ENCODE results near the gene NTHL1. TPM values are rescaled to one million over a fixed set of nuclear protein-coding genes. Genes with fewer than 3 reads are reported as not detected.

NTHL1 gene
- total and polyA plus RNA-seq, 9 of the 15 experiments (the other 6 are each of a cell fraction or from before 2014, with no cell fraction given), result 1.1 to 58.8 (median 17.6) TPM

DNA sequence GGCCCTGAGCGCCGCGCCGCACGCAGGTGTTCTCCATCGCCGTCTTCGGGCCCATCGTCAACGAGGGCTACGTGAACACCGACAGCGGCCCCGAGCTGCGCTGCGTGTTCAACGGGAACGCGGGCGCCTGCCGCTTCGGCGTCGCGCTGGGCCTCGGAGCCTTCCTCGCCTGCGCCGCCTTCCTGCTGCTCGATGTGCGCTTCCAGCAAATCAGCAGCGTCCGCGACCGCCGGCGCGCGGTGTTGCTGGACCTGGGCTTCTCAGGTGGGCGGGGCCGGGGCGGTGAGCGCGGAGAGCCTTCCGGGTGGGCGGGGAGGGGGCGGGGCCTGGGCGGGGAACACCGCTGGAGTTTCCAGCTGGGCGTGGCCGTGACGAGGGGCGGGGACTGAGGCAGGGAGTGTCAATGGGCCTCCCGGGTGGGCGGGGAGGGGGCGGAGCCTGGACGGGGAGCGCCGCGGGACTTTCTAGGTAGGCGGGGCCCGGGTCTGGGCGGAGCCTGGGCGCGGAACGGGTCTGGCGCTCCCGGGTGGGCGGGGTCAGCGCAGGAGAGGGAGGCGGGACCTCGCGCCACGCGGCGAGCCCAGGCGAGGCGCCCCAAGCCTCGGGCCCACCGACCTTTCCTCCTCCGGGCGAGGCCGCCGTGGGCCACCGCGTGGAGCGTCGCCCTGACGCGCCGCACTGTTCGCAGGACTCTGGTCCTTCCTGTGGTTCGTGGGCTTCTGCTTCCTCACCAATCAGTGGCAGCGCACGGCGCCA is 55.5 kb downstream of the NTHL1 start:
- Histone ChIP-seq H3K4me1 (replicated peaks in 1 of 2; ENCODE audit: control insufficient read depth in 2 of 2, insufficient read depth in 2 of 2, low read length in 2 of 2) (peaks cover 29 to 56% of the 10 kb centered on the region in 2 experiments), H4K20me1 (replicated peaks; ENCODE audit: control insufficient read depth, insufficient read depth, low read length) (no peaks in the 10 kb centered on the region; the same call in 1 of the 2 replicates), H3K36me3 (ENCODE audit: control insufficient read depth, insufficient read depth, low read length) (peaks cover 22% of the 10 kb centered on the region; the same call in 2 of the 3 replicates), H3K4me2 (ENCODE audit: insufficient read depth, low read length) (peak overlapping the region; percentile 87), H3K27ac (ENCODE audit: extremely low read depth, low read depth, low read length) (peak overlapping the region; percentile 94), H3K9me1 (ENCODE audit: control insufficient read depth, insufficient read depth, low read length) (no peaks in the 10 kb centered on the region), H3K9ac (ENCODE audit: insufficient read depth in 1 of 2, low read depth in 2 of 2, low read length in 2 of 2) (peak overlapping the region; percentile 80 to 96), H3K79me2 (ENCODE audit: control insufficient read depth, insufficient read depth, low read length) (peaks cover 31% of the 10 kb centered on the region), H3K4me3 (peak overlapping the region; percentile 64), H3K9me3 (replicated peaks; ENCODE audit: control insufficient read depth, insufficient read depth, low read depth, low read length) (no peaks in the 10 kb centered on the region), H2AFZ (ENCODE audit: low read depth, low read length) (peak overlapping the region; percentile 95), H3K27me3 (ENCODE audit: control insufficient read depth in 2 of 2, insufficient read depth in 2 of 2, low read length in 2 of 2) (no peaks in the 10 kb centered on the region)
- FAIRE-seq (peak; percentile 86), DNase-seq (ENCODE audit: extremely low read depth in 1 of 4, low spot score in 3 of 4) (peak; percentile 97 to 99 (median 97)), ATAC-seq (peak; percentile 82)
- no TSS peak for BruUV-seq (replicated peaks)
- in situ Hi-C loops (cut with MboI) (no loop called here), intact Hi-C loops (cut with micrococcal nuclease) (loop anchor here (2.0 kb wide), 1 partner anchor 17 kb away; the partner anchor contains the start of gene ZNF598)
- POLR2A ChIA-PET, result interaction anchor here (0.5 to 5.5 kb wide), 7 partner anchors 12 to 436 kb away, joined by 3 to 50 read pairs (median 3); partner anchors contain the start of genes RNF151 and RPS2
- CTCF ChIA-PET (ENCODE audit: low intra/inter-chr PET ratio), result no interaction called here
- WGBS (ENCODE audit: insufficient coverage, low coverage, missing lambda C conversion rate), result 2% methylated on average over 33 of the region's 96 CpGs
- TF ChIP-seq PURB (CRISPR knock-in tag; IDR thresholded peaks at IDR 0.05; ENCODE audit: low read depth), result no peak
- TF ChIP-seq ZNF175 (CRISPR knock-in tag; IDR thresholded peaks at IDR 0.05; ENCODE audit: low read depth), result no peak
- TF ChIP-seq NR2C2 (CRISPR knock-in tag; IDR thresholded peaks at IDR 0.05), result peak; percentile 83
- no peak; the same call in 1 of the 2 replicates for TF ChIP-seq NR2C2 (tag; IDR thresholded peaks at IDR 0.05)
- peak; percentile 81 for TF ChIP-seq RB1 (IDR thresholded peaks at IDR 0.05; ENCODE audit: low read depth)
- TF ChIP-seq, protein P1, sequence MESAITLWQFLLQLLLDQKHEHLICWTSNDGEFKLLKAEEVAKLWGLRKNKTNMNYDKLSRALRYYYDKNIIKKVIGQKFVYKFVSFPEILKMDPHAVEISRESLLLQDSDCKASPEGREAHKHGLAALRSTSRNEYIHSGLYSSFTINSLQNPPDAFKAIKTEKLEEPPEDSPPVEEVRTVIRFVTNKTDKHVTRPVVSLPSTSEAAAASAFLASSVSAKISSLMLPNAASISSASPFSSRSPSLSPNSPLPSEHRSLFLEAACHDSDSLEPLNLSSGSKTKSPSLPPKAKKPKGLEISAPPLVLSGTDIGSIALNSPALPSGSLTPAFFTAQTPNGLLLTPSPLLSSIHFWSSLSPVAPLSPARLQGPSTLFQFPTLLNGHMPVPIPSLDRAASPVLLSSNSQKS (CRISPR knock-in tag; IDR thresholded peaks at IDR 0.05), result no peak
- no peak for TF ChIP-seq MCM7 (IDR thresholded peaks at IDR 0.05)
- TF ChIP-seq, protein P2, sequence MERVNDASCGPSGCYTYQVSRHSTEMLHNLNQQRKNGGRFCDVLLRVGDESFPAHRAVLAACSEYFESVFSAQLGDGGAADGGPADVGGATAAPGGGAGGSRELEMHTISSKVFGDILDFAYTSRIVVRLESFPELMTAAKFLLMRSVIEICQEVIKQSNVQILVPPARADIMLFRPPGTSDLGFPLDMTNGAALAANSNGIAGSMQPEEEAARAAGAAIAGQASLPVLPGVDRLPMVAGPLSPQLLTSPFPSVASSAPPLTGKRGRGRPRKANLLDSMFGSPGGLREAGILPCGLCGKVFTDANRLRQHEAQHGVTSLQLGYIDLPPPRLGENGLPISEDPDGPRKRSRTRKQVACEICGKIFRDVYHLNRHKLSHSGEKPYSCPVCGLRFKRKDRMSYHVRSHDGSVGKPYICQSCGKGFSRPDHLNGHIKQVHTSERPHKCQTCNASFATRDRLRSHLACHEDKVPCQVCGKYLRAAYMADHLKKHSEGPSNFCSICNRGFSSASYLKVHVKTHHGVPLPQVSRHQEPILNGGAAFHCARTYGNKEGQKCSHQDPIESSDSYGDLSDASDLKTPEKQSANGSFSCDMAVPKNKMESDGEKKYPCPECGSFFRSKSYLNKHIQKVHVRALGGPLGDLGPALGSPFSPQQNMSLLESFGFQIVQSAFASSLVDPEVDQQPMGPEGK (CRISPR knock-in tag; IDR thresholded peaks at IDR 0.05; ENCODE audit: borderline replicate concordance), result no peak
- TF ChIP-seq MTF1 (CRISPR knock-in tag; IDR thresholded peaks at IDR 0.05; ENCODE audit: borderline replicate concordance), result no peak
- TF ChIP-seq CBX2 (IDR thresholded peaks at IDR 0.05; ENCODE audit: insufficient read depth, low read length, poor library complexity, severe bottlenecking), result no peak
- no peak for TF ChIP-seq XRCC4 (IDR thresholded peaks at IDR 0.05; ENCODE audit: extremely low read depth, insufficient read depth, insufficient read length)
- no peak for TF ChIP-seq RFX7 (CRISPR knock-in tag; IDR thresholded peaks at IDR 0.05)
- TF ChIP-seq ZNF696 (CRISPR knock-in tag; conservative IDR thresholded peaks at IDR 0.05), result no peak
- TF ChIP-seq, protein P3, sequence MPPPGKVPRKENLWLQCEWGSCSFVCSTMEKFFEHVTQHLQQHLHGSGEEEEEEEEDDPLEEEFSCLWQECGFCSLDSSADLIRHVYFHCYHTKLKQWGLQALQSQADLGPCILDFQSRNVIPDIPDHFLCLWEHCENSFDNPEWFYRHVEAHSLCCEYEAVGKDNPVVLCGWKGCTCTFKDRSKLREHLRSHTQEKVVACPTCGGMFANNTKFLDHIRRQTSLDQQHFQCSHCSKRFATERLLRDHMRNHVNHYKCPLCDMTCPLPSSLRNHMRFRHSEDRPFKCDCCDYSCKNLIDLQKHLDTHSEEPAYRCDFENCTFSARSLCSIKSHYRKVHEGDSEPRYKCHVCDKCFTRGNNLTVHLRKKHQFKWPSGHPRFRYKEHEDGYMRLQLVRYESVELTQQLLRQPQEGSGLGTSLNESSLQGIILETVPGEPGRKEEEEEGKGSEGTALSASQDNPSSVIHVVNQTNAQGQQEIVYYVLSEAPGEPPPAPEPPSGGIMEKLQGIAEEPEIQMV (tag; conservative IDR thresholded peaks at IDR 0.05; ENCODE audit: low read depth), result no peak
- no peak for TF ChIP-seq NR4A1 (CRISPR knock-in tag; IDR thresholded peaks at IDR 0.05)
- no peak for TF ChIP-seq NR4A1 (tag; IDR thresholded peaks at IDR 0.05)
- TF ChIP-seq STAT5B (CRISPR knock-in tag; IDR thresholded peaks at IDR 0.05), result no peak
- TF ChIP-seq SMARCC2 (IDR thresholded peaks at IDR 0.05; ENCODE audit: low read depth), result no peak

Data from K562 (cell line).